HG02938 (cell line): ENCODE data around the gene PSAP.

Experiments used
- ATAC-seq: cut with Tn5 transposase; IDR thresholded peaks from one replicate; pipeline ENCODE4 v1.9.1; 2021; ENCODE audit warnings: mild to moderate bottlenecking, moderate library complexity; ENCODE audit not compliant: unreplicated experiment

The PSAP gene

DNA sequence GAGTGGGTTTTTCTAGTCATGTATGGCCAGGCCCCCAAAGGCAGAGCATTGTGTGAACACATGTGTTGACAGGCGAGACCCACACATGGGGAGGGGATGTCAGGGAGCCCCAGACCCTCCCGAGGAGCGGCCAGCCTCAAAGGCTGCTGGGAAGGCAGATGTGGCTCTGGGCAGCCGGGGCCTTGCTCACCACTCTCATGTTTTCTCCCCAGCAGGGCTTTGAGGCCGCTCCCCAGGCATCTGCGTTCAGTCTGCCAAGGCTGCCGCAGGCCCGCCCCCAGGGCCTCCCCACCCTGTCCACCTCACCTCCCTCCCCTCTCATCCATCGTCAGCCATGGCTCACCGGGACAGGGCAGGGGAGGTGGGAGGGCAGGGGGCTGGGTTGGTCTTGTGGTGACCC lies 61.2 kb downstream of the PSAP start:
- no peak for ATAC-seq

DNA sequence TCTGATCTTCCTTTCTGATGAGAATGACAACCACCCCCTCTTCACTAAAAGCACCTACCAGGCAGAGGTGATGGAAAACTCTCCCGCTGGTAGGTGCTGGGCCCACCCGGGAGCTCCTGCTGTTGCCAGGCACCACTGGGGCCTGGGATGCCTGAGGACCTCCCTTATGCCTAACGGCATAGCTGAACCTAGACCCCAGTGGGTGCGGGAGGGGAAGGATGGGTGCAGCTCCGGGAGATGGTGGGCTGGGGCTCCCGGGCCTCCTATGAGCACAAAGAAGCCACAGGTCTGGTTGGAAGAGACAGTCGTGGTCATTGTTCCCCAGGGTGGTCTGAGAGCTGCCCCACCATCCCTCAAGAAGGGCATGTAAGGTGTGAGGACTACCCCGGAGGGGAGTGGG lies 62.1 kb downstream of the PSAP start:
- no peak for ATAC-seq

- ATAC-seq, result no peak
Measured at GRCh38 chr10:71784679-71785272, 66.3 kb downstream of the PSAP start.

- no peak for ATAC-seq
Measured at GRCh38 chr10:71783917-71784678, 67.0 kb downstream of the PSAP start.

GRCh38 chr10:71782917-71783490 lies 68.0 kb downstream of the PSAP start:
- no peak for ATAC-seq

DNA sequence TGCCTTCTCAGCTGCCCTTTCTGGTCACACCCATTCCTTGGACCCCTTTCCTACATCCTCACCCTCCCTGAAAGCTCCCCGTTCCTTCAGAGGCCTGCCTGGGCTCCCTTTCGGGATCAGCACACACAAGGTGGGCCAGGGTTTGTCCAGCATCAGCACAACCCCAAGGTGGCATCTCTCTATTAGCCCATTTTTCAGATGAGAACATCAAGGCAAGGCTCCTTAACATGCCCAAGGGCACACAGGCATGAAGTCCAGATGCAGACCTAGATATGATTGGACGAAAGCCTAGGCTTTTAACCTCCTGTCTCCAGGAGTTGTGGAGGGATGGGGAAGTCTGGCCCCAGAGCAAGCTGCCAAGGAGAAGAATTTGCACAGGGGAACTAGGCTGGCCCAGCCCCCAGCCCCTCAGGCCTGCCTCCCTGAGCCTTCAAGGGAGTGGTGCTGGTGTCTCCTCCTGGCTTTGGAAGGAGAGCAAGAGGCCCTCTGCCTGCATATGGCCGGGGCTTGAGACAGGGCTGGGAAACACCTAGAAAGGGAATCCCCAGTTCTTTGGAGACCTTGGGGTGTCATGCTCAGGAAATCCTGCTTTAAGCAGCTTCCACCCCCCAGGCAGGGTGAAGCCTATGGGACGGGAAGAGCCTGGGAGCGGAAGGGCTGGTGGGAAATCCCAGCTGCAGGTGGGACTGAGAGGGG lies 68.7 kb downstream of the PSAP start:
- ATAC-seq, result no peak

GRCh38 chr10:71780719-71781118 lies 70.3 kb downstream of the PSAP start:
- no peak for ATAC-seq

- no peak for ATAC-seq
Measured at GRCh38 chr10:71780156-71780555, 70.9 kb downstream of the PSAP start.

GRCh38 chr10:71779641-71780040 lies 71.4 kb downstream of the PSAP start:
- ATAC-seq, result no peak

GRCh38 chr10:71778071-71778825 lies 72.8 kb downstream of the PSAP start:
- ATAC-seq, result no peak

DNA sequence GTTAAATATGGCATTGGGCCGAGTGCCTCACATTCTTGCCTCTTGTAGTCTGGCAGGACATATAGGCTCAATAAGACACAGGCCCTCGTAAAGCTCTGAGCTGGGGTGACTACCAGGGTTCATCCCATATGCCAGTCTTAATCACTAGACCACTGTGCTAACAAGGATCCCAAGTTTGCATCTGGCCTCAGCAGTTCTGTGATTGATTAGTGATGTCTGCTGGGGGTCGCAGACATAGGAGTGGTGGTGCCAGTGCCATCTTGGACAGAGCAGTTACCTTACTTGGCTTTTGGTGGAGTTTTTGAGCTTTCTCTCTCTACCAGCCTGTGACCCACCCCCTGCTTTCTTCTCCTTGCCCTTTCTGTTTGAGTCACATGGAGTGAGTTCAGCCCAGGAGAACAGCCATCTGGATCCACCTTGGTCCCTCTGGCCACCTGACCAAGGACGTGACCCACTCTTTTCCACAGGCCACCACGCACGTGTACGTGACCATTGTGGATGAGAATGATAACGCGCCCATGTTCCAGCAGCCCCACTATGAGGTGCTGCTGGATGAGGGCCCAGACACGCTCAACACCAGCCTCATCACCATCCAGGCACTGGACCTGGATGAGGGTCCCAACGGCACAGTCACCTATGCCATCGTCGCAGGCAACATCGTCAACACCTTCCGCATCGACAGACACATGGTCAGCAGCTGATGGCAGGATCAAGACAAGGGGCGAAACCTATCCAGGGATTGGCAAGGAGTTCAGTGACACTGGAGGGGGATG lies 73.7 kb downstream of the PSAP start:
- no peak for ATAC-seq

GRCh38 chr10:71776481-71776925 lies 74.5 kb downstream of the PSAP start:
- no peak for ATAC-seq

- ATAC-seq, result no peak
Measured at GRCh38 chr10:71774916-71775702, 75.9 kb downstream of the PSAP start.

DNA sequence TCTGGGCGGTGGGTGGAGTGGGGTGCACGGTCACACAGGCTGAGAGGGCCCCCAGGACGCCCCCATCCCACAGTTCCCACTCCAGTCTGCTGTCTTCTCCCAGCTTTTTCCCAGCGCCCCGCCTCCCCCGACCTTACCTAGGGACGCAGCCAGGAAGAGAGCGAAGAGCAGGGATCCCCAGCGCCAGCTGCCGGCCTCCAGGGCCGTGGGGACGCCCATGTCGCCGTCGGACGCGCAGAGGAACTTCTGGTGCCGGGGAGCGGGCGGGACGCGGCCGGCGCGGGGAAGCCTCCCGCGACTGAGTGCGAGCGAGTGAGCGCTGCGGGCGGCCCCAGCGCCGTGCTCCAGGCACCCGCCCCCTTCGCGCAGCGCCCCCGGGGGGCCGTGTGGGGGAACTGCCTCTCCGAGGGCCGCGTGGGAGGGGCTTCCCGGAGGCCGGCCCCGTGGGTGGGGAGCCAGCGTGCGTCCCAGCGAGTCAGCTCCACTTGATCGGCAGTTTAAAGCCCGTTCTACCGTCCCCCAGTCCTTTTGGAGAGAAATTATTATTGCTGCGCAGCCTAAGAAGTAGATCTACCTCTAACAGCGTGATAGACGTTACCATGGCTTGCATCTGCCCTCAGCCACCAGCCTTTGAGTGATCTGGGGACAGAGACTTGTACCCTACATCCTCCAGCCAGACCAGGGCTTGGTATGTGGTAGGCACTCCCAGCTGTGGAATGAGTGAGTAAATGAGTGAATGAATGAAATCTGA lies 77.7 kb downstream of the PSAP start, which contains the start of gene VSIR:
Gene VSIR (minus strand): TSS at position 300 of the 751 bp plus-strand sequence. CDS start 81 bp downstream, at position 219.
- ATAC-seq, result no peak

- ATAC-seq, result no peak
Measured at GRCh38 chr10:71772832-71773220, 78.2 kb downstream of the PSAP start.

- no peak for ATAC-seq
Measured at GRCh38 chr10:71771821-71772617, 79.0 kb downstream of the PSAP start.

DNA sequence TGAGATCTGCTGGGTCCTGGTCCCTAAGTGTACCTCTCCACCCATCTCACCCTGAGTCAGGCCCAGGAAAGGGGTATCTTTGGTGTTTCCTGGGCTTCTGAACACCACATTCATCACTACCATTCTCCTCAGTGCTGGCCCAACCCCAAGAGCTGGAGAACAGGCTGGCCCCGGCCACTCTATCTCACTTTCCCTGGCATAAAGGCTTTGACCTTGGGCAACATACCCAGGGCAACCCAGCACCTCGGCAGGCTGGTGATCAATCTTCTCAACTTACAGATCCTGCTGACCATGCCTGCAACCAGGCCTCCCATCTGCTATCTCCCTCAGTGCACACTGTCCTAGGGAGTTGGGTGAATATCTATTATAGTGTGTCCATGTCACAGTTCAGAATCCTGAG lies 79.8 kb downstream of the PSAP start:
- no peak for ATAC-seq

GRCh38 chr10:71770789-71771188 lies 80.3 kb downstream of the PSAP start:
- no peak for ATAC-seq
